T47D (cell line): ENCODE data around the gene PLIN3.
"Not testable (repeated sequence)": the region's sequence is repeated elsewhere in the genome, so short reads cannot be mapped to it uniquely, and the experiment has no call there.

Experiments
- DNase-seq, 2 experiments: peaks; one replicate each; pipeline versions ENCODE4 v3.0.0 to v3.0.0-alpha.2; 2011 to 2012; ENCODE audit warnings: low read depth in 1 of 2, low spot score in 1 of 2
- JUND ChIP-seq: IDR thresholded peaks from 2 replicates; pipeline ENCODE4 v1.6.1; 2012; ENCODE audit warnings: low read depth
- in situ Hi-C: cut with HindIII; loops from 2 replicates; pipeline ENCODE4 v1.10.0; 2016; ENCODE audit warnings: low sequenced_read_pairs, low pct_unique_long_range_greater_than_20kb

The PLIN3 gene

DNA sequence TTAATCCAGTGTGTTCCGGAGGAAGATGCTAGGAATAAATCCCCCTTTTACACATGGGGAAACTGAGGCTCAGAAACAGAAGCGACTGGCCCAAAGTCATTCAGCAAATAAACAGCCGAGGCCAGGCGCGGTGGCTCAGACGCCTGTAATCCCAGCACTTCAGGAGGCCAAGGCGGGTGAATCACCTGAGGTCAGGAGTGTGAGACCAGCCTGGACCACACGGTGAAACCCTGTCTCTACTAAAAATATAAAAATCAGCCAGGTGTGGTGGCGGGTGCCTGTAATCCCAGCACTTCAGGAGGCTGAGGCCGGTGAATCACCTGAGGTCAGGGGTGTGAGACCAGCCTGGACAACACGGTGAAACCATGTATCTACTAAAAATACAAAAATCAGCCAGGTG is 11.6 kb upstream of the PLIN3 start:
- no peak for DNase-seq
- no peak for TF ChIP-seq JUND
- in situ Hi-C loops, result no loop called here

DNA sequence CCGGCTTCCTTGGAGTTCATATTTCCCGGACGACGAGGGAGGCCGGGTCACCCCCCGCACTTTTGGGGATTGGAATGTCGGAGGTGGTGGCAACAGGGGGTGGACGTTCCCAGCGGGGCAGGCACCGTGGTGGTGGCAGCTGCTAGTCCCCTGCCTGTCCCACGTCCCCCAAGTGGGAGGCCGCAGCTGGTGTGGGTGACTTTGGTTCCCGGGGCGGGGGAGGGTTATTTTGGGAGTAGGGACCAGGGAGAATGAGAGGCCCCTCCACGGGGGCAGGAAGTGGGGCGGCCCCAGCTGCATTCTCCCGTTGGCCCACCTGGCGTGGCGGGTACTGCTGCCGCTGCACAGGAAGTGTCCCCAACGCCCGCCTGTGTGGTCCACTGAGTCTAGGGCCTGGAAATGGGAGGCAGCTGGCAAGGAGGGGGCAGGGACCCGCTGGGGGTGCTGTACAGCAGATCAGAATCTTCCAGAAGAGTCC is 11.1 kb upstream of the PLIN3 start:
- TF ChIP-seq JUND, result no peak
- DNase-seq, result no peak
- in situ Hi-C loops, result no loop called here

DNA sequence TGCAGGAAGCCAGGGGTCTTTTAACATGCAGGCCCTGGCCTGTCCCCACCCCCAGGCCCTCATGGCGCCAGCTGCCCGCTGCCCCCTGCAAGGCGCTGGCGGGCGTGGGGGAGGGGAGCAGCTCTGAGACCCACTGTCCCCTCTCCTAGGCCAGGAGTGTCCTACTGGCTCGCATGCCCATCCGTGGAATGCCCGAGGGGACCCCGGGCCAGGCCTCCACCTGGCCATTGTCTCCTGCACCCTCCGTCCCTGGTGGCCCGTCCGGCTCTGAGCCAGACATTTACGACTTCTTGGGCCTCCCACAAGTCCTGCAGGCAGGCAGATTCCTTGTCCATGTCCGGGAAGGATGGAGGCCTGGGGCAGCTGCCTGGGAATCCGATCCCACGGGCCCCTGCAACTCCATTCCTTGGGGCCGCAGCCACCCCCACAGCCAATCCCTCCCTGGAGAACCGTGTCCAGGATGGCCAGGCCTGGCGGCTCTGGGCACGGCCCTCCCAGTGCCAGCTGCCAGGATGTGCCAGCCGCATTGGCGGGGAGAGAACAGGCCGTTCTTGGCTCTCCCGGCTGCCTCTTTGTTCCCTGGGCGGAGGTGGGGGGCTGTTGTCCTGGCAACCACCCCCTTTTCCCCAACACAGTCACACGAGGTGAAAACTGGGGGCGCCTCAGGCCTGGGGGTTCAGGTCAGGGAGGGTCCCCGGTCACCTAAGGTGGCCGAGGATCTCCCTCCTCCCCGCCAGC is 10.5 kb upstream of the PLIN3 start:
- DNase-seq, result no peak
- no peak for TF ChIP-seq JUND
- in situ Hi-C loops, result no loop called here

DNA sequence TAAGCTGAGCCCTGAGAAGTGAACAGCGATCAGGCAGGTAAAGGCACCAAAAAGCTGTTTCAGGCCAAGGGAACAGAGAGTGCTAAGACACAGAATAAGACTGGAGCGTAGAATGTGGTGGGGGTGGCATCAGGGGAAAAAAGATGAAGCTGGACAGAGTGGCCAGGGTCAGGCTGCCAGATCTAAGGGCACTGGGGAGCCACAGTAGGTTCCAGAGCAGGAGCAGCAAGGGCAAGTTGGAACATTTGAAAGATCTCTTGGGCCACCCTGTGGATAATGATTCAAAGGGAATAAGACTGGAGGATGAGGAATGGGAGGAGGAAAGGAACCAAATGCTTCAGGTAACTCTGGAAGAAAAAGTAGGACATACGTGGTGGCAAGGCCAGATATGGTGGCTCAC is 6.5 kb upstream of the PLIN3 start:
- in situ Hi-C loops, result no loop called here
- DNase-seq, result no peak
- TF ChIP-seq JUND, result no peak

DNA sequence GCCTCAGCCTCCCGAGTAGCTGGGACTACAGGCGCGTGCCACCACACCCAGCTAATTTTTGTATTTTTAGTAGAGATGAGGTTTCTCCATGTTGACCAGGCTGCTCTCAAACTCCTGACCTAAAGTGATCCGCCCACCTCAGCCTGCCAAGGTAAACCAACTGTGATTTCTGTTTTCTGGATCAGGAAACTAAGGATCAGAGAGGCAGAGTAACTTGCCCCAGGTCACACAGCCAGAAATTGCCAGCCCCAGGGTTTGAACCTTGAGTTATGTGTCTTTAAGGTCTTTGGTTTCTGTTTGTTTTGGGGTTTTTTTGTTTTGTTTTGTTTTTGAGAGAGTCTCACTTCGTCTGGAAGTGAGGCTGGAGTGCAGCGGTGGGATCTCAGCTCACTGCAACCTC is 4.2 kb upstream of the PLIN3 start:
- no peak for DNase-seq
- no peak for TF ChIP-seq JUND
- in situ Hi-C loops, result no loop called here

DNA sequence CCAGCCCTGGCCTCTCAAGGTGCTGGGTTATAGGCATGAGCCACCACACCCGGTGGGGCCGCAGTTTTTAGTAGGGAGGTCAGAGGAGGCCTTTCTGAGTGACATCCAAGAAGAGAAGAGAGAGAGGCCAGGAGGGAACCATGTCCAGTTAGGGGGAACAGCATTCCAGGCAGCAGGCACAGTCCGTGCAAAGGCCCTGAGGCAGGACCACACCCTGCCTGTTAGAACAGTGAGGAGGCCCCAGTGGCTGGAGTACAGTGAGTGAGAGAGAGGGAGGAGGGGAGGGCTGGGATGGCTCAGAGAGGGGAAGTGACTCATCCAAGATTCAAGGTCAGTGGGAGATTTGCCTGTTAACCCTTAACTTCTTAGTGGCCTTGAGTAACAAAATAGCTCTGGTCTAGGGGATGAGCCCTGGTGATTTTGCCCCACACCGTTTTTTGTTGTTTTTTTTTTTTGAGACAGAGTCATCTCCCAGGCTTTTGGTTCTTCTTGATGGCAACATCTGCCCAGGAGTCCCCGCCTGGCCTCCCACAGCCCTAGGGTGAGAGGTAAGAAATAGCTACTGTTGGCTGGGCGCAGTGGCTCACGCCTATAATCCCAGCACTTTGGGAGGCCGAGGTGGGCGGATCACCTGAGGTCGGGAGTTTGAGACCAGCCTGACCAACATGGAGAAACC is 2.7 kb upstream of the PLIN3 start:
- in situ Hi-C loops, result no loop called here
- DNase-seq, result no peak
- no peak for TF ChIP-seq JUND

DNA sequence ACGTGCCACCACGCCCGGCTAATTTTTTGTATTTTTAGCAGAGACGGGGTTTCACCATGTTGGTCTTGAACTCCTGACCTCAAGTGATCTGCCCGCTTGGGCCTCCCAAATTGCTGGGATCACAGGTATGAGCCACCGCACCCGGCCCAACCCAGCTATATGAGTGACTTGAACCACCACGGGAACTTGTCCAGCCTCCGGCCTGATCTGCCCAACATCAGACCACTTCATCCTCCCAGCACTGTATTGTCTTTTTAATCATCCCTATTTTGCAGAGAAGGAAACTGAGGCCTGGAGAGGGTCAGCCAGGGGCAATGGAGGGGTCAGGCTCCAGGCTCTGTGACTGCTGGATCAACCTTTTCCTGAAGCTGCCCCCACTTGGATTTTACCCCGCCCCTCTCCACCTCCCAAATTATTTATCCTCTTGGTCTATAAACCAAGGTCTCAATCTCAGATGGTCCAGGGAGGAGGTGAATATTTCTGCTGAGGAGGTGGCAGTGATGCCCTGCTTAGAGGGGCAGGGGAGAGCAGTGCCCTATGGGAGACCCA is 893 bp upstream of the PLIN3 start:
- in situ Hi-C loops, result no loop called here
- no peak for DNase-seq
- no peak for TF ChIP-seq JUND

DNA sequence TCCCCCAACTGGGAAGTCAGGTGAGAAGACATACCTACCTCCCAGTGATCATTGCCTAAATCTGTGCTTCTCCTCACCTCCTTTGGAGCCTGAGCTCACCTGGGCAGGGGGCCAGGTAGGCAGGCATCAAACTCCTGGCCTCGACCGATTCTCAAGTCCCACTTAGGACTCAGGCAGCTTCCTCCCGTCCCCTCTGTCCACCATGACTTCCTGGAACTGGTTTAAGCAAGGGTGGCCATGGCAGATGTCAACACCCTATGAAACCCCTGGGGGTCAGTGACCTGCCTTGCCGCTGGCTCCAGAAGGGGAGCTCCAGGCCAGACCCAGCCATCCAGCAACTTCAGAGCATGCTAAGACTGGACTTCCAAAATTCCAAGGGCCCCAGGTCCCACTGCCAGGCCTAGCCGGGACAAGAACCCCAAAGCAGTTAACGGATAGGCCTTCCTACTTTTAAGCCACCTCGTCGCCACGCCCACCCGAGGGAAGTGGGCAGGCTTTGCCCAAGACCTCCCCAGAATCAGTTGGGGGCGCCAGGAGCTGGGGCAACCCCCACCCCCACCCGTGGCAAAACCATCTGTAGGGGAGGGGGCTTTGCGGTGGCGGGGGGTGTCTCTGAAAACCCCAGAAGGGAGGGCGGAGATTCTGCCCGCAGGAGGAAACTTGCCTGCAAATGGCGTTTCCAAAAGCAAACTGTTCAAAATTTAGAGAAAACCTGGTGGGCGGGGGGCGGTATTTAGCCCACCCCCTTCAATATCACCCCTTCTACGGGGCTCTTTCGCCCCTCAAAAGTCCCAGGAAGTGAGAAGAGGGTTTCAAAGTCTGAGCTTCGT is 657 bp downstream of the PLIN3 start:
- in situ Hi-C loops, result no loop called here
- no peak for TF ChIP-seq JUND
- peak; percentile 38 to 54 for DNase-seq

DNA sequence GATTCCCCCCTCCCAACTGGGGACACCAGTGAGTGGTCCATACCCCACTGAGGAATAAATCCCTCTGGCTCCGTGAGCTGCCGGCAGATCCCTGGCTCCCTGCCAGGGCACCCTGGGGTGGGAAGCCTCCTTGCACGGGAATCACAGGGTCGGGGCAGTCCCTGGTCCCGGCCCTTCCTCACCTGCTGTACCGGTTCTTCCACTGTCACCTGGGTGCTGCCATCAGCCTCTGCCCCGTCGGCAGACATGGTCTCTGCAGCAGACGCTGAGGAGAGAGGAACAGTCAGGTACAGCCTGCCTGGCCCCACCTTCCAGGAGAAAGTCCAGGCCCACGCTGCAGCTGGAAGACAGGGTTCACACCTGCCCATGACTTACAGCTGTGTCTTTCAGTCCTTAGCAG is 6.3 kb downstream of the PLIN3 start:
- peak in 1 of 2 experiments; percentile 63 for DNase-seq
- no peak for TF ChIP-seq JUND
- in situ Hi-C loops, result no loop called here

DNA sequence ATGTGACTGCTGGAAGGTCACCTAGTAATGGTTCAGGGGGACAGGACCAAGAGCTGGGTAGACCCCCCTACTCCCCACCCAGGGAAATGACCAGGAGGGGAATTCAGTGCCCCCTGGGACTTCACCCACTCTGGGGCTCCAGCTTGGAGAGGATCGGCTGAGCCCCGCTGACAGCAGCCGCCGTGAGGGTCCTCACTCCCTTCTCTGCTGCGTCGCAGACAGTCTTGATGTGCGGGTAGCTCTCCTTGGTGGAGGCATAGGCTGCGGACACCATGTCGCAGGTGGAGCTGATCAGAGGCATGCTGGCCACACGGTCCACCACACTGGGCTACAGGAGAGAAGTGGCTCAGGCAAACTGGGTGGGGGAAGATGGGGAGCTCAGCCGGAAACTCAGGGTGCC is 7.8 kb downstream of the PLIN3 start:
- in situ Hi-C loops, result no loop called here
- DNase-seq, result no peak
- no peak for TF ChIP-seq JUND

DNA sequence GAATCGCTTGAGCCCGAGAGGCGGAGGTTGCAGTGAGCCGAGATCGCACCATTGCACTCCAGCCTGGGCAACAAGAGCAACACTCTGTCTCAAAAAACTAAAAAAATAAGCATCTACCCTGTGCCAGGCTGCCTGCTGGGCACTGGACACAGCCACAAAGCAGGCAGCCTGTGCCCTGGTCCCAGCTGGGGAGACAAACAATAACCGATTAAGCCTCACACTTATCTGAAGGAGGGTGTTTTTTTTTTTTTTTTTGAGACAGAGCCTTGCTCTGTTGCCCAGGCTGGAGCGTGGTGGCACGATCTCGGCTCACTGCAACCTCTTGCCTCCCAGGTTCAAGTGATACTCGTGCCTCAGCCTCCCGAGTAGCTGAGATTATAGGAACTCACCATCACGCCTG is 11.0 kb downstream of the PLIN3 start:
- in situ Hi-C loops, DNase-seq: not testable (repeated sequence)

DNA sequence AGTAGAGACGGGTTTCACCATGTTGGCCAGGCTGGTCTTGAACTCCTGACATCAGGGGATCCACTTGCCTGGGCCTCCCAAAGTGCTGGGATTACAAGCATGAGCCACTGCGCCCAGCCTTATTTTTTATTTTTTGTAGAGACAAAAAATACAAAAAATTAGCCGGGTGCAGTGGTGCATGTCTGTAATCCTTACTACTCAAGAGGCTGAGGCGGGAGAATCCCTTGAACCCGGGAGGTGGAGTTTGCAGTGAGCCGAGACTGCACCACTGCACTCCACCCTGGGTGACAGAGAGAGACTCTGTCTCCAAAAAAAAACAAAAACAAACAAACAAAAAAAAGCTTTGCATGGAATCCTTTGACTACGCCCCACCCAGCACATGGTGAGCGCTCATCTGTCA is 14.0 kb downstream of the PLIN3 start:
- DNase-seq, in situ Hi-C loops: not testable (repeated sequence)

DNA sequence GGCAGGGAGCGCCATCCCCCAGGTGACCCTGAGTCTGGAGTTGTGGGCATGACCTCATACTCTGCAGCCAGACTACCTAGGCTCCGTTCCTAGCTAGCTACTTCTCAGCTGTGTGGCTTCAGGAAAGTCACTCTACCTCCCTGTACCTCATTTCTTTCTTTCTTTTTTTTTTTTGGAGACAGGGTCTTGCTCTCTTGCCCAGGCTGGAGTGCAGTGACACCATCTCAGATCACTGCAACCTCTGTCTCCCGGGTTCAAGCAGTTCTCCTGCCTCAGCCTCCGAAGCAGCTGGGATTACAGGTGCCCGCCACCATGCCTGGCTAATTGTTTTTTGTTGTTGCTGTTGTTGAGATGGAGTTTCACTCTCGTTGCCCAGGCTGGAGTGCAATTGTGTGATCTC is 15.0 kb downstream of the PLIN3 start:
- TF ChIP-seq JUND, result no peak
- DNase-seq, result no peak
- in situ Hi-C loops, result no loop called here
